Nephron (organoid): ENCODE data around the gene AFAP1.

Source experiments
- H3K27ac Mint-ChIP-seq, 3 experiments: 2 replicates each; pipeline ENCODE4 v1.8.0; 2020; ENCODE audit warnings: mixed read lengths in 3 of 3, mild to moderate bottlenecking in 2 of 3, moderate library complexity in 1 of 3
- H3K27me3 Mint-ChIP-seq: 2 replicates; pipeline ENCODE4 v1.8.0; 2021; ENCODE audit warnings: low read depth, mild to moderate bottlenecking, moderate library complexity, mixed read lengths
- H3K36me3 Mint-ChIP-seq: 2 replicates; pipeline ENCODE4 v1.8.0; 2020; ENCODE audit warnings: low read depth, mixed read lengths
- H3K4me1 Mint-ChIP-seq: 2 replicates; pipeline ENCODE4 v1.8.0; 2020; ENCODE audit warnings: mixed read lengths
- H3K4me3 Mint-ChIP-seq, 3 experiments: 2 replicates each; pipeline ENCODE4 v1.8.0; 2020; ENCODE audit warnings: mild to moderate bottlenecking in 3 of 3, mixed read lengths in 3 of 3, moderate library complexity in 2 of 3
- H3K9me3 Mint-ChIP-seq: 2 replicates; pipeline ENCODE4 v1.8.0; 2020; ENCODE audit warnings: mixed read lengths
- CTCF ChIP-seq, 3 experiments: fragments of 200-600 bp; sonication (generic); IDR thresholded peaks; one replicate each; pipeline ENCODE4 v1.5.0; 2021; ENCODE audit warnings: antibody characterized with exemption in 3 of 3; ENCODE audit not compliant: unreplicated experiment in 3 of 3

The AFAP1 gene

GRCh38 chr4:7962609-7963508, 23.2 kb upstream of the AFAP1 start:
- H3K36me3 Mint-ChIP-seq: no peaks in the 10 kb centered on the region

GRCh38 chr4:7960790-7961655, 21.4 kb upstream of the AFAP1 start:
- peaks cover 46% of the 10 kb centered on the region for H3K4me1 Mint-ChIP-seq
- H3K36me3 Mint-ChIP-seq: no peaks in the 10 kb centered on the region

More at GRCh38 chr4:7962609-7963508, 23.2 kb upstream of the AFAP1 start:
- no peak for TF ChIP-seq CTCF (IDR thresholded peaks at IDR 0.05; ENCODE audit: unreplicated experiment in 3 of 3)
- no peaks in the 10 kb centered on the region for H3K9me3 Mint-ChIP-seq
- no peak overlapping the region for H3K4me3 Mint-ChIP-seq
- peak overlapping the region; percentile 53 to 75 (median 72) for H3K27ac Mint-ChIP-seq
- H3K27me3 Mint-ChIP-seq: no peaks in the 10 kb centered on the region
- H3K4me1 Mint-ChIP-seq: peaks cover 46% of the 10 kb centered on the region

GRCh38 chr4:7960017-7960789, 20.5 kb upstream of the AFAP1 start:
- no peak overlapping the region for H3K4me3 Mint-ChIP-seq

More at GRCh38 chr4:7960790-7961655, 21.4 kb upstream of the AFAP1 start:
- Mint-ChIP-seq H3K4me3 (peak overlapping the region in 1 of 3 experiments; percentile 1), H3K9me3 (no peaks in the 10 kb centered on the region), H3K27me3 (no peaks in the 10 kb centered on the region), H3K27ac (peak overlapping the region; percentile 89 to 95 (median 91))
- no peak for TF ChIP-seq CTCF (IDR thresholded peaks at IDR 0.05; ENCODE audit: unreplicated experiment in 3 of 3)

GRCh38 chr4:7959078-7959477, 19.4 kb upstream of the AFAP1 start:
- Mint-ChIP-seq H3K9me3 (no peaks in the 10 kb centered on the region), H3K4me3 (no peak overlapping the region), H3K27ac (peak overlapping the region in 2 of 3 experiments; percentile 32 to 86), H3K27me3 (no peaks in the 10 kb centered on the region), H3K4me1 (peaks cover 36% of the 10 kb centered on the region), H3K36me3 (no peaks in the 10 kb centered on the region)
- TF ChIP-seq CTCF (IDR thresholded peaks at IDR 0.05; ENCODE audit: unreplicated experiment in 3 of 3): no peak

More at GRCh38 chr4:7960017-7960789, 20.5 kb upstream of the AFAP1 start:
- no peaks in the 10 kb centered on the region for H3K9me3 Mint-ChIP-seq
- H3K27me3 Mint-ChIP-seq: no peaks in the 10 kb centered on the region
- peaks cover 37% of the 10 kb centered on the region for H3K4me1 Mint-ChIP-seq
- H3K27ac Mint-ChIP-seq: peak overlapping the region; percentile 89 to 95 (median 91)
- no peaks in the 10 kb centered on the region for H3K36me3 Mint-ChIP-seq
- TF ChIP-seq CTCF (IDR thresholded peaks at IDR 0.05; ENCODE audit: unreplicated experiment in 3 of 3): no peak

GRCh38 chr4:7956934-7957656, 17.4 kb upstream of the AFAP1 start:
- Mint-ChIP-seq H3K9me3 (peaks cover 10% of the 10 kb centered on the region), H3K27me3 (no peaks in the 10 kb centered on the region), H3K36me3 (peaks cover 7% of the 10 kb centered on the region), H3K4me1 (peaks cover 24% of the 10 kb centered on the region), H3K4me3 (peak overlapping the region in 1 of 3 experiments; percentile 32), H3K27ac (peak overlapping the region; percentile 39 to 83 (median 61))
- TF ChIP-seq CTCF (IDR thresholded peaks at IDR 0.05; ENCODE audit: unreplicated experiment in 3 of 3): no peak
